ENCODE measurements around the gene PRR19.

The PRR19 gene

GRCh38 chr19:42268142-42268703 is 33.7 kb upstream of the PRR19 start:
- Mint-ChIP-seq H3K27me3 (no peaks in the 10 kb centered on the region), H3K4me1 (peaks cover 26% of the 10 kb centered on the region), H3K36me3 (peaks cover 4% of the 10 kb centered on the region), H3K9me3 (no peaks in the 10 kb centered on the region), H3K4me3 (no peak overlapping the region), H3K27ac (no peak overlapping the region)
- ATAC-seq (ENCODE audit: low read depth) (peak; percentile 62), DNase-seq (ENCODE audit: low spot score in 2 of 2) (peak in 1 of 2 donors; percentile 99)

GRCh38 chr19:42268704-42269477 is 33.0 kb upstream of the PRR19 start, which contains the start of gene CIC:
Gene CIC, plus strand, starts transcription at chr19:42269252. Its CDS starts 2,532 bp downstream, at chr19:42271784.
- peak; percentile 71 for ATAC-seq (ENCODE audit: low read depth)
- peak; percentile 96 to 98 for DNase-seq (ENCODE audit: low spot score in 2 of 2)
- H3K4me3 Mint-ChIP-seq = peak within 1 kb of the TSS; percentile 98
- H3K36me3 Mint-ChIP-seq = peaks cover 7% of the 10 kb centered on the region
- H3K4me1 Mint-ChIP-seq = peaks cover 28% of the 10 kb centered on the region
- no peaks in the 10 kb centered on the region for H3K9me3 Mint-ChIP-seq
- H3K27ac Mint-ChIP-seq = no peak within 1 kb of the TSS
- H3K27me3 Mint-ChIP-seq = no peaks in the 10 kb centered on the region

- Mint-ChIP-seq H3K27me3 (no peaks in the 10 kb centered on the region), H3K36me3 (peaks cover 10% of the 10 kb centered on the region), H3K9me3 (no peaks in the 10 kb centered on the region), H3K4me3 (peak overlapping the region; percentile 98), H3K4me1 (peaks cover 28% of the 10 kb centered on the region), H3K27ac (no peak overlapping the region)
- DNase-seq (ENCODE audit: low spot score in 2 of 2) = no peak
- ATAC-seq (ENCODE audit: low read depth) = no peak
These were observed 32.2 kb upstream of the PRR19 start for GRCh38 chr19:42269478-42270345.

GRCh38 chr19:42270346-42271044 is 31.4 kb upstream of the PRR19 start:
- H3K27me3 Mint-ChIP-seq = no peaks in the 10 kb centered on the region
- H3K4me3 Mint-ChIP-seq = peak overlapping the region; percentile 98
- H3K4me1 Mint-ChIP-seq = peaks cover 34% of the 10 kb centered on the region
- no peaks in the 10 kb centered on the region for H3K9me3 Mint-ChIP-seq
- H3K27ac Mint-ChIP-seq = no peak overlapping the region
- peaks cover 10% of the 10 kb centered on the region for H3K36me3 Mint-ChIP-seq
- DNase-seq (ENCODE audit: low spot score in 2 of 2) (peak in 1 of 2 donors; percentile 44), ATAC-seq (ENCODE audit: low read depth) (peak; percentile 7)

- Mint-ChIP-seq H3K27me3 (no peaks in the 10 kb centered on the region), H3K36me3 (peaks cover 12% of the 10 kb centered on the region), H3K4me1 (peaks cover 38% of the 10 kb centered on the region), H3K9me3 (no peaks in the 10 kb centered on the region), H3K27ac (no peak overlapping the region), H3K4me3 (peak overlapping the region; percentile 47)
- ATAC-seq (ENCODE audit: low read depth) = no peak
- no peak for DNase-seq (ENCODE audit: low spot score in 2 of 2)
These were observed 30.9 kb upstream of the PRR19 start for GRCh38 chr19:42271045-42271419.

- ATAC-seq (ENCODE audit: low read depth) = no peak
- peaks cover 40% of the 10 kb centered on the region for H3K4me1 Mint-ChIP-seq
- no peak overlapping the region for H3K4me3 Mint-ChIP-seq
- no peak overlapping the region for H3K27ac Mint-ChIP-seq
- H3K36me3 Mint-ChIP-seq = peaks cover 14% of the 10 kb centered on the region
- H3K27me3 Mint-ChIP-seq = no peaks in the 10 kb centered on the region
- no peak for DNase-seq (ENCODE audit: low spot score in 2 of 2)
- no peaks in the 10 kb centered on the region for H3K9me3 Mint-ChIP-seq
These were observed 29.9 kb upstream of the PRR19 start for GRCh38 chr19:42271861-42272534.

GRCh38 chr19:42272535-42272897 is 29.4 kb upstream of the PRR19 start:
- peaks cover 40% of the 10 kb centered on the region for H3K4me1 Mint-ChIP-seq
- H3K27me3 Mint-ChIP-seq = no peaks in the 10 kb centered on the region
- H3K36me3 Mint-ChIP-seq = peaks cover 14% of the 10 kb centered on the region
- no peak for ATAC-seq (ENCODE audit: low read depth)
- H3K4me3 Mint-ChIP-seq = no peak overlapping the region
- H3K27ac Mint-ChIP-seq = no peak overlapping the region
- no peaks in the 10 kb centered on the region for H3K9me3 Mint-ChIP-seq
- no peak for DNase-seq (ENCODE audit: low spot score in 2 of 2)

GRCh38 chr19:42272989-42273406 is 28.9 kb upstream of the PRR19 start:
- H3K27me3 Mint-ChIP-seq = no peaks in the 10 kb centered on the region
- ATAC-seq (ENCODE audit: low read depth) (no peak), DNase-seq (ENCODE audit: low spot score in 2 of 2) (no peak)
- H3K9me3 Mint-ChIP-seq = no peaks in the 10 kb centered on the region
- peaks cover 14% of the 10 kb centered on the region for H3K36me3 Mint-ChIP-seq
- no peak overlapping the region for H3K27ac Mint-ChIP-seq
- H3K4me1 Mint-ChIP-seq = peaks cover 35% of the 10 kb centered on the region
- H3K4me3 Mint-ChIP-seq = no peak overlapping the region

- H3K4me1 Mint-ChIP-seq = peaks cover 39% of the 10 kb centered on the region
- H3K4me3 Mint-ChIP-seq = no peak overlapping the region
- H3K36me3 Mint-ChIP-seq = peaks cover 14% of the 10 kb centered on the region
- H3K27me3 Mint-ChIP-seq = no peaks in the 10 kb centered on the region
- no peaks in the 10 kb centered on the region for H3K9me3 Mint-ChIP-seq
- ATAC-seq (ENCODE audit: low read depth) = no peak
- H3K27ac Mint-ChIP-seq = no peak overlapping the region
- no peak for DNase-seq (ENCODE audit: low spot score in 2 of 2)
These were observed 28.4 kb upstream of the PRR19 start for GRCh38 chr19:42273407-42274064.

GRCh38 chr19:42274065-42274682 is 27.8 kb upstream of the PRR19 start:
- H3K27ac Mint-ChIP-seq = no peak overlapping the region
- no peak for ATAC-seq (ENCODE audit: low read depth)
- H3K36me3 Mint-ChIP-seq = peaks cover 14% of the 10 kb centered on the region
- no peak overlapping the region for H3K4me3 Mint-ChIP-seq
- H3K4me1 Mint-ChIP-seq = peaks cover 43% of the 10 kb centered on the region
- no peak for DNase-seq (ENCODE audit: low spot score in 2 of 2)
- H3K27me3 Mint-ChIP-seq = no peaks in the 10 kb centered on the region
- H3K9me3 Mint-ChIP-seq = no peaks in the 10 kb centered on the region

GRCh38 chr19:42275103-42275502 is 26.8 kb upstream of the PRR19 start:
- peaks cover 14% of the 10 kb centered on the region for H3K36me3 Mint-ChIP-seq
- H3K4me1 Mint-ChIP-seq = peaks cover 42% of the 10 kb centered on the region
- no peak overlapping the region for H3K27ac Mint-ChIP-seq
- H3K27me3 Mint-ChIP-seq = no peaks in the 10 kb centered on the region
- no peaks in the 10 kb centered on the region for H3K9me3 Mint-ChIP-seq
- no peak for DNase-seq (ENCODE audit: low spot score in 2 of 2)
- ATAC-seq (ENCODE audit: low read depth) = no peak
- no peak overlapping the region for H3K4me3 Mint-ChIP-seq

- H3K27ac Mint-ChIP-seq = no peak overlapping the region
- no peak for ATAC-seq (ENCODE audit: low read depth)
- H3K4me1 Mint-ChIP-seq = peaks cover 39% of the 10 kb centered on the region
- peaks cover 14% of the 10 kb centered on the region for H3K36me3 Mint-ChIP-seq
- H3K9me3 Mint-ChIP-seq = no peaks in the 10 kb centered on the region
- DNase-seq (ENCODE audit: low spot score in 2 of 2) = no peak
- no peak overlapping the region for H3K4me3 Mint-ChIP-seq
- H3K27me3 Mint-ChIP-seq = no peaks in the 10 kb centered on the region
These were observed 26.4 kb upstream of the PRR19 start for GRCh38 chr19:42275517-42275916.
